H1 (cell line): Measurements from ENCODE around the gene DLK1. TPM values are rescaled to one million over a fixed set of nuclear protein-coding genes. Genes with fewer than 3 reads are reported as not detected.

Source experiments
- CTCF ChIA-PET: fragments of 300-600 bp; sonication (Branson Sonifier 250); formaldehyde crosslinking; loops from one replicate; lab custom pipeline; 2021; ENCODE audit not compliant: partially characterized antibody; lab: Charles Lee
- POLR2A ChIA-PET: fragments of 300-600 bp; sonication (Branson Sonifier 250); formaldehyde crosslinking; loops from one replicate; lab custom pipeline; 2021; ENCODE audit warnings: inconsistent platforms; ENCODE audit not compliant: partially characterized antibody; lab: Charles Lee
- DNase-seq, 2 experiments: peaks; one replicate each; pipeline versions ENCODE4 v3.0.0 to v3.0.0-alpha.2; 2010 to 2022; ENCODE audit warnings: low spot score in 2 of 2, low read depth in 1 of 2, mixed read lengths in 1 of 2
- FAIRE-seq: peaks from 2 replicates; lab custom pipeline; 2011; peaks lifted over from hg19 to GRCh38; lab: Jason Lieb, UNC
- H2AFZ ChIP-seq: 2 replicates; pipeline ENCODE4 v1.8.1; 2012; ENCODE audit warnings: low read length, inconsistent platforms
- H2AK5ac ChIP-seq: 2 replicates; pipeline ENCODE4 v1.6.1; 2013; ENCODE audit warnings: low read depth, low read length
- H2BK120ac ChIP-seq: replicated peaks from 2 replicates; pipeline ENCODE3; 2013; ENCODE audit warnings: low read depth, low read length, inconsistent platforms
- H2BK12ac ChIP-seq: 2 replicates; pipeline ENCODE4 v1.6.1; 2013; ENCODE audit warnings: low read depth, low read length
- H2BK15ac ChIP-seq: 2 replicates; pipeline ENCODE4 v1.6.1; 2013; ENCODE audit warnings: low read length
- H2BK20ac ChIP-seq: 2 replicates; pipeline ENCODE4 v1.6.1; 2013; ENCODE audit warnings: low read length
- H2BK5ac ChIP-seq: 2 replicates; pipeline ENCODE4 v1.6.1; 2013; ENCODE audit warnings: low read depth, low read length
- H3K14ac ChIP-seq: 2 replicates; pipeline ENCODE4 v1.6.1; 2013; ENCODE audit warnings: inconsistent platforms; ENCODE audit not compliant: insufficient read length
- H3K18ac ChIP-seq: 2 replicates; pipeline ENCODE4 v1.6.1; 2013; ENCODE audit warnings: low read length; ENCODE audit errors: extremely low read depth
- H3K23ac ChIP-seq: 2 replicates; pipeline ENCODE4 v1.6.1; 2013; ENCODE audit warnings: inconsistent platforms; ENCODE audit not compliant: insufficient read length
- H3K23me2 ChIP-seq: 2 replicates; pipeline ENCODE4 v1.6.1; 2013; ENCODE audit warnings: low read depth, low read length
- H3K27ac ChIP-seq: 2 replicates; pipeline ENCODE4 v1.6.1; 2011; ENCODE audit warnings: low read depth, low read length, inconsistent platforms
- H3K27me3 ChIP-seq, 4 experiments: replicated peaks in 1 of 4; 1 replicate in 1 of 4; 2 replicates in 3 of 4; pipeline versions ENCODE4 v1.6.1 to v1.8.1; 2011 to 2013; ENCODE audit warnings: low read length in 3 of 4, mild to moderate bottlenecking in 3 of 4, inconsistent platforms in 2 of 4, mixed read lengths in 2 of 4, moderate library complexity in 1 of 4; ENCODE audit not compliant: control insufficient read depth in 3 of 4, insufficient read depth in 3 of 4; ENCODE audit errors: extremely low read depth in 1 of 4
- H3K36me3 ChIP-seq, 4 experiments: 2 replicates each; pipeline versions ENCODE4 v1.6.1 to v1.8.1; 2011 to 2013; ENCODE audit warnings: mild to moderate bottlenecking in 4 of 4, low read length in 3 of 4, moderate library complexity in 2 of 4, control low read depth in 1 of 4, inconsistent platforms in 1 of 4; ENCODE audit not compliant: insufficient read depth in 4 of 4, control insufficient read depth in 2 of 4
- H3K4ac ChIP-seq: replicated peaks from 2 replicates; pipeline ENCODE3; 2013; ENCODE audit warnings: low read length, low read depth, mixed read lengths, inconsistent platforms; ENCODE audit not compliant: insufficient read length
- H3K4me1 ChIP-seq, 4 experiments: replicated peaks in 1 of 4; 1 replicate in 1 of 4; 2 replicates in 3 of 4; pipeline versions ENCODE4 v1.6.1 to v1.8.1; 2011 to 2013; ENCODE audit warnings: low read length in 3 of 4, inconsistent platforms in 2 of 4, mixed read lengths in 1 of 4; ENCODE audit not compliant: insufficient read depth in 4 of 4, control insufficient read depth in 3 of 4
- H3K4me2 ChIP-seq, 2 experiments: 2 replicates each; pipeline versions ENCODE4 v1.6.1 to v1.8.1; 2011 to 2013; ENCODE audit warnings: low read depth in 2 of 2, low read length in 2 of 2, control low read depth in 1 of 2, inconsistent platforms in 1 of 2, mild to moderate bottlenecking in 1 of 2; ENCODE audit not compliant: insufficient read depth in 1 of 2
- H3K4me3 ChIP-seq, 4 experiments: fragments of 200-600, 300-600 bp in 1 of 4; sonication (generic), shearing (Covaris generic), sonication (Bioruptor Twin) in 1 of 4; 2 replicates each; pipeline versions ENCODE4 v1.5.1 to v1.8.1; 2011 to 2016; ENCODE audit warnings: low read length in 4 of 4, low read depth in 3 of 4, control low read depth in 2 of 4, inconsistent platforms in 2 of 4, mild to moderate bottlenecking in 2 of 4, mixed read lengths in 1 of 4, moderate library complexity in 1 of 4; ENCODE audit not compliant: insufficient read depth in 2 of 4; ENCODE audit errors: extremely low read depth in 1 of 4
- H3K56ac ChIP-seq: replicated peaks from 2 replicates; pipeline ENCODE3; 2013; ENCODE audit warnings: low read depth, mild to moderate bottlenecking, mixed read lengths, low read length, inconsistent platforms; ENCODE audit not compliant: insufficient read length
- H3K79me1 ChIP-seq: 2 replicates; pipeline ENCODE4 v1.6.1; 2013; ENCODE audit warnings: low read depth, low read length, control low read depth
- H3K79me2 ChIP-seq, 2 experiments: 2 replicates each; pipeline versions ENCODE4 v1.6.1 to v1.8.1; 2012 to 2013; ENCODE audit warnings: low read length in 2 of 2, mild to moderate bottlenecking in 2 of 2, inconsistent platforms in 1 of 2; ENCODE audit not compliant: insufficient read depth in 2 of 2, control insufficient read depth in 1 of 2
- H3K9ac ChIP-seq, 4 experiments: replicated peaks in 1 of 4; 1 replicate in 1 of 4; 2 replicates in 3 of 4; pipeline versions ENCODE4 v1.6.1 to v1.8.1; 2011 to 2013; ENCODE audit warnings: low read depth in 3 of 4, low read length in 3 of 4, control low read depth in 2 of 4, mild to moderate bottlenecking in 2 of 4, moderate library complexity in 2 of 4, inconsistent platforms in 1 of 4; ENCODE audit errors: extremely low read depth in 1 of 4
- H3K9me3 ChIP-seq, 2 experiments: 2 replicates each; pipeline versions ENCODE4 v1.6.1 to v1.8.1; 2012 to 2013; ENCODE audit warnings: mild to moderate bottlenecking in 2 of 2, moderate library complexity in 2 of 2, control low read depth in 1 of 2, inconsistent platforms in 1 of 2, low read depth in 1 of 2, low read length in 1 of 2, mixed read lengths in 1 of 2; ENCODE audit not compliant: insufficient read depth in 2 of 2
- H4K20me1 ChIP-seq, 2 experiments: replicated peaks in 1 of 2; 2 replicates each; pipeline versions ENCODE3 to v1.8.1; 2011 to 2013; ENCODE audit warnings: inconsistent platforms in 2 of 2, low read length in 2 of 2, mild to moderate bottlenecking in 1 of 2; ENCODE audit not compliant: insufficient read depth in 2 of 2, control insufficient read depth in 1 of 2
- H4K5ac ChIP-seq: 2 replicates; pipeline ENCODE4 v1.6.1; 2013; ENCODE audit warnings: low read length, low read depth, mixed read lengths, inconsistent platforms; ENCODE audit not compliant: insufficient read length
- H4K8ac ChIP-seq: 2 replicates; pipeline ENCODE4 v1.8.0; 2013; ENCODE audit warnings: mild to moderate bottlenecking, moderate library complexity, low read length, inconsistent platforms; ENCODE audit not compliant: insufficient read depth; ENCODE audit errors: extremely low read depth
- H4K91ac ChIP-seq: replicated peaks from 2 replicates; pipeline ENCODE3; 2013; ENCODE audit warnings: low read length, mixed read lengths, inconsistent platforms; ENCODE audit not compliant: insufficient read length
- CBX8 ChIP-seq: fragments of 300-800, 300-1000 bp; sonication (generic); IDR thresholded peaks from 2 replicates; pipeline ENCODE4 v1.7.1; 2016; ENCODE audit warnings: low read depth, low read length, borderline replicate concordance
- CEBPB ChIP-seq: IDR thresholded peaks from 2 replicates; pipeline ENCODE4 v1.6.1; 2012; ENCODE audit warnings: low read depth, low read length
- CHD2 ChIP-seq: IDR thresholded peaks from 2 replicates; pipeline ENCODE4 v1.6.1; 2012; ENCODE audit warnings: low read length, improper control_type of control experiment
- CREB1 ChIP-seq: IDR thresholded peaks from 2 replicates; pipeline ENCODE4 v1.6.1; 2012; ENCODE audit warnings: inconsistent platforms
- GTF2F1 ChIP-seq: IDR thresholded peaks from 2 replicates; pipeline ENCODE4 v1.6.1; 2012; ENCODE audit warnings: low read depth, low read length, improper control_type of control experiment, borderline replicate concordance
- KDM1A ChIP-seq: fragments of 200-600, 300-600 bp; sonication (generic); IDR thresholded peaks from 2 replicates; pipeline ENCODE4 v1.7.1; 2016; ENCODE audit warnings: mild to moderate bottlenecking, low read length, borderline replicate concordance
- POLR2A ChIP-seq, 2 experiments: IDR thresholded peaks; 1 replicate in 1 of 2; 2 replicates in 1 of 2; pipeline ENCODE4 v1.6.1; 2011; ENCODE audit warnings: low read depth in 2 of 2, low read length in 2 of 2, mild to moderate bottlenecking in 2 of 2; ENCODE audit errors: control extremely low read depth in 1 of 2
- SAP30 ChIP-seq: fragments of 300-600 bp; sonication (generic); IDR thresholded peaks from 2 replicates; pipeline ENCODE4 v1.7.1; 2012; ENCODE audit warnings: low read length, moderate library complexity, mild to moderate bottlenecking, inconsistent platforms; ENCODE audit not compliant: insufficient read depth, insufficient replicate concordance
- SIRT6 ChIP-seq: IDR thresholded peaks from one replicate; pipeline ENCODE4 v1.7.1; 2012; ENCODE audit warnings: low read length, inconsistent platforms
- SP1 ChIP-seq: IDR thresholded peaks from 2 replicates; pipeline ENCODE4 v1.6.1; 2011; ENCODE audit warnings: low read depth, low read length
- TCF12 ChIP-seq: IDR thresholded peaks from 2 replicates; pipeline ENCODE4 v1.6.1; 2011; ENCODE audit warnings: low read depth, mild to moderate bottlenecking, low read length
- WGBS, 2 experiments: shearing (Covaris generic) in 1 of 2; methylation state at CpG; one replicate each; pipeline versions ENCODE4 v1.1.6 to v1.1.7; 2013 to 2015; ENCODE audit warnings: low lambda C conversion rate in 2 of 2, mixed read lengths in 2 of 2, inconsistent platforms in 1 of 2, low coverage in 1 of 2, missing lambda C conversion rate in 1 of 2; ENCODE audit not compliant: insufficient replicate concordance in 2 of 2, insufficient coverage in 1 of 2, insufficient read length in 1 of 2; ENCODE audit errors: extremely low coverage in 1 of 2, missing lambda C conversion rate in 1 of 2; 5-methylcytosine and 5-hydroxymethylcytosine counted together
- polyA plus RNA-seq, 7 experiments: library from polyadenylated mRNA; depleted of rRNA in 3 of 7; stranded (reverse) in 5 of 7; unstranded in 2 of 7; fragments of >200 nt in 5 of 7; fragments of 200-250 nt in 2 of 7; gene quantifications; 1 replicate in 5 of 7; 2 replicates in 1 of 7; 4 replicates in 1 of 7; pipeline versions ENCODE4 v1.2.1 to v1.2.3, GENCODE V29; 2011 to 2013; ENCODE audit warnings: missing spikeins in 2 of 7, mixed read lengths in 2 of 7
- total RNA-seq: library from RNA; stranded (reverse); fragmentation: NEBNext Ultra II Directional; extraction: Animal tissue kit (Norgen Biotek cat#: 25700); gene quantifications from 2 replicates; pipeline ENCODE4 v1.2.1, GENCODE V29; 2021
- TF ChIP-seq, protein P1 (sequence below): IDR thresholded peaks from 2 replicates; pipeline ENCODE4 v1.6.1; 2012; ENCODE audit warnings: low read length, inconsistent platforms

Gene DLK1
- total and polyA plus RNA-seq, 2 of the 8 experiments (the other 6 are each of a cell fraction or from before 2014, with no cell fraction given) = 1.3 to 2.4 TPM

DNA sequence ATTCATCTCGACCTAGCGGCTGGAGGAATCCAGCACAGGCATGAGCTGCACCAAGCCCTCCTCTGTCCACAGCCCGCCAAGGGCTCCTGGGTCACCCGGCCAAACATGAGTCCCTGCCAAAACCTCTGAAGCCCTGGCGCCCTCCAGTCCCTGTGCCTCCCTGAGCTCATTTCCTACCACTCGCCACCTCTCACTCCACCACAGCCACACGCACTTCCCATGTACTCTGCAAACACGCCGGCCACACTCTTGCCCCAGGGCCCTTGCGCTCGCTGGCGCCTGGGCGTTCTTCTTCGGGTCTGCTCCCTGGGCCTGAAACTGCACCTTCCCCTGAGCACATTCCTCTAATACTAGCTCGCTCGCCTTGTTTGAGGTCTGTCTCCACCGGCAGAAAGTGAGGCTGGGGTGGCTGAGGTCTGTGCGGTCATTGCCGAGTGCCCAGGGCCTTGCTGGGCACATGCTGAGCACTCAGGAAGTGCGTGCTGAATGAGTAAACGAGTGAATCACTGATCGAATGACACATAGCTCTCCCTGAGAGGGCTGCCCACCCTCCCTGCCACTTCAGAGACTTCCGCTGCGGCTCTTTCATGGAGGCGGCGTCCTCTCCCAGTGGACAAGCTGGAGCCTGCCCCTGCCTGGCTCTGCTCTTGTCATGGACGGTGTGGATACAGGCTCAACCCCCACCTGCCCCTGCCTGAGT is 33.7 kb upstream of the DLK1 start:
- H3K14ac ChIP-seq = no peak overlapping the region
- H3K4me3 ChIP-seq = no peak overlapping the region
- no peak overlapping the region for H2AK5ac ChIP-seq
- no peak overlapping the region for H3K27ac ChIP-seq
- H3K79me1 ChIP-seq = no peaks in the 10 kb centered on the region; the same call in 1 of the 2 replicates
- peak overlapping the region; percentile 60 for H3K18ac ChIP-seq
- 86% methylated on average over 25 of the region's 27 CpGs; no CpG with 5 or more reads in 1 of the 2 experiments for WGBS, 2 experiments
- peak in 1 of 2 experiments; percentile 15 for DNase-seq
- no peak overlapping the region for H3K23ac ChIP-seq
- peak overlapping the region; percentile 25 for H3K4ac ChIP-seq
- ChIA-PET CTCF (interaction anchor here (0.6 to 1.4 kb wide), 9 partner anchors 28 to 246 kb away, joined by 3 to 5 read pairs (median 3); no protein-coding TSS in a partner anchor), POLR2A (no interaction called here)
- H2BK15ac ChIP-seq = 0 out of 2 replicates have a peak overlapping the region, but pooled peaks have one; percentile 72
- H4K5ac ChIP-seq = no peak overlapping the region
- no peaks in the 10 kb centered on the region for H4K20me1 ChIP-seq
- no peak overlapping the region; the same call in 1 of the 2 replicates for H4K8ac ChIP-seq
- H3K4me2 ChIP-seq = no peak overlapping the region
- H2BK5ac ChIP-seq = no peak overlapping the region; the same call in 1 of the 2 replicates
- H3K9me3 ChIP-seq = no peaks in the 10 kb centered on the region
- H3K27me3 ChIP-seq = peaks cover 0 to 6% (median 0%) of the 10 kb centered on the region in 4 experiments; a peak in 2 of 7 replicates
- FAIRE-seq = no peak
- peak overlapping the region; percentile 35; the same call in 1 of the 2 replicates for H2AFZ ChIP-seq
- H3K79me2 ChIP-seq = no peaks in the 10 kb centered on the region
- H2BK12ac ChIP-seq = peak overlapping the region; percentile 75; the same call in 1 of the 2 replicates
- peaks cover 0 to 14% (median 1%) of the 10 kb centered on the region in 4 experiments; a peak in 3 of 7 replicates for H3K4me1 ChIP-seq
- H2BK20ac ChIP-seq = no peak overlapping the region
- peak overlapping the region; percentile 37 for H4K91ac ChIP-seq
- H3K9ac ChIP-seq = no peak overlapping the region; a peak in 1 of 7 replicates
- no peaks in the 10 kb centered on the region for H3K36me3 ChIP-seq
- H3K23me2 ChIP-seq = no peaks in the 10 kb centered on the region
- no peak overlapping the region for H2BK120ac ChIP-seq
- H3K56ac ChIP-seq = no peak overlapping the region
- no peak for TF ChIP-seq SP1
- no peak for TF ChIP-seq KDM1A
- TF ChIP-seq SAP30 = no peak
- TF ChIP-seq CREB1 = no peak
- TF ChIP-seq SIRT6 = no peak
- no peak for TF ChIP-seq CBX8
- TF ChIP-seq TCF12 = no peak
- no peak for TF ChIP-seq POLR2A (IDR thresholded peaks at IDR 0.05; ENCODE audit: control extremely low read depth in 1 of 2, low read depth in 2 of 2, low read length in 2 of 2)
- TF ChIP-seq GTF2F1 = no peak
- TF ChIP-seq, protein P1, sequence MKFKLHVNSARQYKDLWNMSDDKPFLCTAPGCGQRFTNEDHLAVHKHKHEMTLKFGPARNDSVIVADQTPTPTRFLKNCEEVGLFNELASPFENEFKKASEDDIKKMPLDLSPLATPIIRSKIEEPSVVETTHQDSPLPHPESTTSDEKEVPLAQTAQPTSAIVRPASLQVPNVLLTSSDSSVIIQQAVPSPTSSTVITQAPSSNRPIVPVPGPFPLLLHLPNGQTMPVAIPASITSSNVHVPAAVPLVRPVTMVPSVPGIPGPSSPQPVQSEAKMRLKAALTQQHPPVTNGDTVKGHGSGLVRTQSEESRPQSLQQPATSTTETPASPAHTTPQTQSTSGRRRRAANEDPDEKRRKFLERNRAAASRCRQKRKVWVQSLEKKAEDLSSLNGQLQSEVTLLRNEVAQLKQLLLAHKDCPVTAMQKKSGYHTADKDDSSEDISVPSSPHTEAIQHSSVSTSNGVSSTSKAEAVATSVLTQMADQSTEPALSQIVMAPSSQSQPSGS = no peak
- no peak for TF ChIP-seq CHD2
- no peak for TF ChIP-seq CEBPB
